OCI-LY3 (cell line): ENCODE measurements around the gene SLC5A6.
A peak's percentile ranks its signal among the peaks of the same experiment; 100 is the strongest.

Source experiments
- H2AFZ ChIP-seq: fragments of 200-600, 300-600 bp; shearing (Covaris generic); 2 replicates; pipeline ENCODE4 v1.6.0; 2014; ENCODE audit warnings: antibody characterized with exemption, low read depth, low read length
- H3K27ac ChIP-seq: fragments of 200-600, 300-600 bp; sonication (generic); 2 replicates; pipeline ENCODE4 v1.5.1; 2014; ENCODE audit warnings: mild to moderate bottlenecking, low read length, moderate library complexity, mixed read lengths
- H3K27me3 ChIP-seq: fragments of 200-600, 300-600 bp; sonication (generic); 2 replicates; pipeline ENCODE4 v1.6.1; 2014; ENCODE audit warnings: low read depth, low read length, mixed read lengths
- H3K36me3 ChIP-seq: fragments of 200-600, 300-600 bp; sonication (generic); replicated peaks from 2 replicates; pipeline ENCODE3; 2014; ENCODE audit warnings: low read depth, low read length, mixed read lengths
- H3K4me1 ChIP-seq: fragments of 300-600, 200-600 bp; sonication (generic); 2 replicates; pipeline ENCODE4 v1.6.1; 2014; ENCODE audit warnings: low read length, mixed read lengths
- H3K4me2 ChIP-seq: fragments of 200-600, 300-600 bp; sonication (generic); 2 replicates; pipeline ENCODE4 v1.6.1; 2014; ENCODE audit warnings: low read length, mixed read lengths
- H3K4me3 ChIP-seq: fragments of 300-600, 200-600 bp; sonication (generic); 2 replicates; pipeline ENCODE4 v1.5.1; 2014; ENCODE audit warnings: antibody characterized with exemption, mild to moderate bottlenecking, low read length, moderate library complexity
- H3K79me2 ChIP-seq: fragments of 300-600, 200-600 bp; shearing (Covaris generic); 2 replicates; pipeline ENCODE4 v1.6.1; 2014; ENCODE audit warnings: mild to moderate bottlenecking, low read length, mixed read lengths
- H3K9ac ChIP-seq: fragments of 300-600, 200-600 bp; shearing (Covaris generic); 2 replicates; pipeline ENCODE4 v1.6.0; 2014; ENCODE audit warnings: mild to moderate bottlenecking, low read length, moderate library complexity
- H3K9me3 ChIP-seq: fragments of 200-600, 300-600 bp; shearing (Covaris generic); 2 replicates; pipeline ENCODE4 v1.6.1; 2014; ENCODE audit warnings: low read length, mixed read lengths; ENCODE audit not compliant: insufficient read depth
- H4K20me1 ChIP-seq: fragments of 200-600, 300-600 bp; sonication (generic); 2 replicates; pipeline ENCODE4 v1.6.1; 2016; ENCODE audit warnings: low read length, mixed read lengths; ENCODE audit not compliant: insufficient read depth
- CTCF ChIP-seq: fragments of 200-600, 300-600 bp; sonication (generic); IDR thresholded peaks from 2 replicates; pipeline ENCODE4 v1.5.1; 2014; ENCODE audit warnings: antibody characterized with exemption, low read length, low read depth
- EZH2phosphoT487 ChIP-seq: fragments of 200-600 bp; shearing (Covaris generic); IDR thresholded peaks from 2 replicates; pipeline ENCODE4 v1.6.1; 2018; ENCODE audit warnings: antibody characterized with exemption, mixed run types, low read depth

Gene SLC5A6

GRCh38 chr2:27249891-27250651 is 38.0 kb upstream of the SLC5A6 start:
- Histone ChIP-seq H3K27me3 (peaks cover 7% of the 10 kb centered on the region; the same call in 1 of the 2 replicates), H4K20me1 (no peaks in the 10 kb centered on the region), H2AFZ (peak overlapping the region; percentile 99), H3K27ac (no peak overlapping the region), H3K4me3 (peak overlapping the region; percentile 60), H3K79me2 (no peaks in the 10 kb centered on the region), H3K9me3 (no peaks in the 10 kb centered on the region), H3K9ac (peak overlapping the region; percentile 36; the same call in 1 of the 2 replicates), H3K4me2 (peak overlapping the region; percentile 76), H3K4me1 (peaks cover 20% of the 10 kb centered on the region), H3K36me3 (peaks cover 4% of the 10 kb centered on the region)
- TF ChIP-seq CTCF (peak; percentile 88), EZH2phosphoT487 (no peak)

DNA sequence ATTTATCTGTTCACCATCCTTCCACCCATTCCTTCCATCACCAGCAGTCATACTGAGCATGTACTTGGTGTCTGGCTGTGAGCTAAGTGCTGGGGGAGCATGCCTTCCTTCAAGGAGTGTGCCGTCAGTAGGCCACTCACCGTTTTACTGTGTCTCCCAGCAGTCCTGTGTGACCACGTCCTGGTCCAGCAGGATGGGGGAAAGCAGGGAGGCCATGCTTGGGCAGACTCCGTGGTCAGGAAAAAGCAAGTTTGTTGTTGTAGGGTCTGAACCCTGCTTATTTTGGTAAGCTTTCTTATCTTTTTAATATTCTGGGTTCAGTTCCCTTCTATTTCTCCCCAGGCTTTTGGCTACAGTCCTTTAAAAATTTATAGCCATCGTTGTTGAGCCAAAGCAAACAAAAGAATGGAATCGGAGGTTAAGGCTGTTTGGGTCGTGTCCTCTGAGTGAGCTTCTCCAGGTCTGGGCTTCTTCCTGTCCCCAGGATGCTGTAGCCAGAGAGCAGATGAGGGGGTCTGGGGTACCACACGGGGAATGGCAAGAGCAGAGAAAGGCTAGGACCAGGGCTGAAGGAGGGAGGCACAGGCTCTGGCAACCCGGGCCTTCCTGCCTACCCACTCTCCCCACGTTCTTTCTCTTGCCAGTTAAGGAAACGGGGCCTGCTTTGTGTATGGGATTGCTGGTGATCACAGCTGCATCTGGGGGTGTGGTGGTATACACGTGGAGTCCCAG is 37.3 kb upstream of the SLC5A6 start:
- Histone ChIP-seq H3K27ac (no peak overlapping the region), H3K27me3 (peaks cover 7% of the 10 kb centered on the region; the same call in 1 of the 2 replicates), H3K9me3 (no peaks in the 10 kb centered on the region), H2AFZ (peak overlapping the region; percentile 99), H3K9ac (no peak overlapping the region), H3K4me2 (no peak overlapping the region), H3K4me3 (no peak overlapping the region), H4K20me1 (no peaks in the 10 kb centered on the region), H3K79me2 (no peaks in the 10 kb centered on the region), H3K4me1 (peaks cover 20% of the 10 kb centered on the region), H3K36me3 (peaks cover 7% of the 10 kb centered on the region)
- TF ChIP-seq EZH2phosphoT487 (no peak), CTCF (no peak)

GRCh38 chr2:27247893-27248292 is 35.8 kb upstream of the SLC5A6 start:
- no peak overlapping the region for H2AFZ ChIP-seq
- H3K9me3 ChIP-seq, result no peaks in the 10 kb centered on the region
- H4K20me1 ChIP-seq, result no peaks in the 10 kb centered on the region
- peaks cover 20% of the 10 kb centered on the region for H3K36me3 ChIP-seq
- H3K4me2 ChIP-seq, result no peak overlapping the region
- no peak overlapping the region for H3K4me3 ChIP-seq
- no peak overlapping the region for H3K9ac ChIP-seq
- H3K27me3 ChIP-seq, result peaks cover 7% of the 10 kb centered on the region; the same call in 1 of the 2 replicates
- no peaks in the 10 kb centered on the region for H3K79me2 ChIP-seq
- peaks cover 20% of the 10 kb centered on the region for H3K4me1 ChIP-seq
- TF ChIP-seq EZH2phosphoT487, result no peak
- no peak for TF ChIP-seq CTCF
- H3K27ac ChIP-seq, result no peak overlapping the region

- no peak overlapping the region for H3K4me2 ChIP-seq
- H3K4me3 ChIP-seq, result no peak overlapping the region
- H2AFZ ChIP-seq, result no peak overlapping the region
- no peak overlapping the region for H3K27ac ChIP-seq
- H3K9ac ChIP-seq, result no peak overlapping the region
- H3K36me3 ChIP-seq, result peaks cover 39% of the 10 kb centered on the region
- no peaks in the 10 kb centered on the region for H3K9me3 ChIP-seq
- no peaks in the 10 kb centered on the region for H3K27me3 ChIP-seq
- TF ChIP-seq CTCF (no peak), EZH2phosphoT487 (no peak)
- no peaks in the 10 kb centered on the region for H3K79me2 ChIP-seq
- peaks cover 5% of the 10 kb centered on the region for H3K4me1 ChIP-seq
- no peaks in the 10 kb centered on the region for H4K20me1 ChIP-seq
Measured at GRCh38 chr2:27245626-27246025, 33.6 kb upstream of the SLC5A6 start.
